ENCODE data around the gene MYH11. TPM values are rescaled to one million over a fixed set of nuclear protein-coding genes. Genes with fewer than 3 reads are reported as not detected.
A peak's percentile ranks its signal among the peaks of the same experiment; 100 is the strongest.

MYH11 gene
- total and polyA plus RNA-seq, 7 donors: 6.1 to 26.4 (median 14.1) TPM

- H3K27ac ChIP-seq: no peak overlapping the region
- no peak for TF ChIP-seq CTCF (IDR thresholded peaks at IDR 0.05)
- intact Hi-C loops (cut with DNase I): loop anchor here (5.0 kb wide), 2 partner anchors 42 to 362 kb away; no protein-coding TSS in a partner anchor
- no peaks in the 10 kb centered on the region for H3K36me3 ChIP-seq (ENCODE audit: insufficient read depth in 1 of 2, low read depth in 1 of 2)
- no peaks in the 10 kb centered on the region for H3K27me3 ChIP-seq (ENCODE audit: insufficient read depth in 3 of 3, low read length in 2 of 3)
- H3K4me3 ChIP-seq: no peak overlapping the region
- H3K9me3 ChIP-seq: no peaks in the 10 kb centered on the region
- DNase-seq (no peak), ATAC-seq (no peak)
- H3K4me1 ChIP-seq: no peaks in the 10 kb centered on the region
- WGBS, 3 donors: 50 to 63% (median 52%) methylated on average over 7 of the region's 7 CpGs
These were observed 81.0 kb downstream of the MYH11 start for GRCh38 chr16:15775663-15776304.

GRCh38 chr16:15775209-15775608 is 81.6 kb downstream of the MYH11 start:
- intact Hi-C loops (cut with DNase I): loop anchor here (5.0 kb wide), 2 partner anchors 42 to 362 kb away; no protein-coding TSS in a partner anchor
- H3K4me1 ChIP-seq: no peaks in the 10 kb centered on the region
- no peaks in the 10 kb centered on the region for H3K36me3 ChIP-seq (ENCODE audit: insufficient read depth in 1 of 2, low read depth in 1 of 2)
- H3K27ac ChIP-seq: no peak overlapping the region
- TF ChIP-seq CTCF (IDR thresholded peaks at IDR 0.05): no peak
- no peaks in the 10 kb centered on the region for H3K9me3 ChIP-seq
- no peaks in the 10 kb centered on the region for H3K27me3 ChIP-seq (ENCODE audit: insufficient read depth in 3 of 3, low read length in 2 of 3)
- H3K4me3 ChIP-seq: no peak overlapping the region
- ATAC-seq: no peak
- DNase-seq: no peak

- Histone ChIP-seq H3K36me3 (ENCODE audit: insufficient read depth in 1 of 2, low read depth in 1 of 2) (no peaks in the 10 kb centered on the region), H3K27ac (no peak overlapping the region), H3K27me3 (ENCODE audit: insufficient read depth in 3 of 3, low read length in 2 of 3) (no peaks in the 10 kb centered on the region), H3K4me3 (no peak overlapping the region), H3K4me1 (no peaks in the 10 kb centered on the region), H3K9me3 (no peaks in the 10 kb centered on the region)
- intact Hi-C loops (cut with DNase I): no loop called here
- TF ChIP-seq CTCF (IDR thresholded peaks at IDR 0.05): no peak
- 38 to 48% (median 44%) methylated on average over 6 of the region's 6 CpGs for WGBS, 3 donors
- no peak for ATAC-seq
- DNase-seq: no peak
These were observed 82.9 kb downstream of the MYH11 start for GRCh38 chr16:15773968-15774367.

- DNase-seq (no peak), ATAC-seq (peak in 2 of 4 donors; percentile 48 to 55)
- Histone ChIP-seq H3K4me3 (no peak overlapping the region), H3K4me1 (no peaks in the 10 kb centered on the region), H3K27ac (no peak overlapping the region), H3K27me3 (ENCODE audit: insufficient read depth in 3 of 3, low read length in 2 of 3) (no peaks in the 10 kb centered on the region), H3K36me3 (ENCODE audit: insufficient read depth in 1 of 2, low read depth in 1 of 2) (no peaks in the 10 kb centered on the region), H3K9me3 (no peaks in the 10 kb centered on the region)
- WGBS, 3 donors: 57 to 65% (median 61%) methylated on average over 11 of the region's 11 CpGs
- TF ChIP-seq CTCF (IDR thresholded peaks at IDR 0.05): no peak
- intact Hi-C loops (cut with DNase I): no loop called here
These were observed 84.1 kb downstream of the MYH11 start for GRCh38 chr16:15772579-15773293.

All from psoas muscle (tissue), 8 donors.